GM18517 (cell line): ENCODE results near the gene MT3.

Experiments
- ATAC-seq: cut with Tn5 transposase; IDR thresholded peaks from one replicate; pipeline ENCODE4 v1.9.1; 2021; ENCODE audit warnings: mild to moderate bottlenecking, moderate library complexity; ENCODE audit not compliant: unreplicated experiment

MT3 gene

DNA sequence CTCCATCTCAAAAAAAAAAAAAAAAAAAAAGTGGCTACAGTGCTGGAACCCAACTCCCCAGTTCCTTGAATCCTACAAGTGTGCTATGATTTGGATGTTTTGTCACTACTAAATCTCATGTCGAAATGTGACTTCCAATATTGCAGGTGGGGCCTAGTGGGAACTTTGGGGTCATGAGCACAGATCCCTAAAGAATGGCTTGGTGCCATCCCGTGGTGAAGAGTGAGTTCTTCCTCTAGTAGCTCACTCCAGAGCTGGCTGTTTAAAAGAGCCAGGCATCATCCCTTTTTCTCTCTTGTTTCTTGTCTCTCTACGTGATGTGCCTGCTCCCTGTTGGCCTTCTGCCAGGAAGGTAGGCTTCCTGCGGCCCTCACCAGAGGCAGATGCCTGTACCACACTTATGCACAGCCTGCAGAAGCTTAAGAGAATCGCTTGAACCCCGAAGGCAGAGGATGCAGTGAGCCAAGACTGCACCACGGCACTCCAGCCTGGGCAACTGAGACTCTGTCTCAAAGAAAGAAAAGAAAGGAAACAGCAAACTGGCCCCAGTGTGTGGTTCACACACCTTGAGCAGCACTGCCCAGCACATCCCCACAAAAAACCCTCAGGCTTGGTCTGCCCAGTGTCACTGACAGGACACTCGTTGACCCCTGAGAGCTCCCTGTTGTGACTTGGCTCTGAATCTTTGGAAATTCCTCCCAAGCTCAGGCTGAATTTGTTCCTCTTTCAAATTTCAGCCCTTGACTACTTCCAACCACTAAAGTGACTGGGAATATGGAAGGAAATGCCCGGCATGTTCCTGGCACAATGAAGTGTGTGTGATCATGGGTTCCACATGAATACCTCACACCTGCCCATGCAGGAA, 39.4 kb downstream of the MT3 start:
- ATAC-seq: no peak

DNA sequence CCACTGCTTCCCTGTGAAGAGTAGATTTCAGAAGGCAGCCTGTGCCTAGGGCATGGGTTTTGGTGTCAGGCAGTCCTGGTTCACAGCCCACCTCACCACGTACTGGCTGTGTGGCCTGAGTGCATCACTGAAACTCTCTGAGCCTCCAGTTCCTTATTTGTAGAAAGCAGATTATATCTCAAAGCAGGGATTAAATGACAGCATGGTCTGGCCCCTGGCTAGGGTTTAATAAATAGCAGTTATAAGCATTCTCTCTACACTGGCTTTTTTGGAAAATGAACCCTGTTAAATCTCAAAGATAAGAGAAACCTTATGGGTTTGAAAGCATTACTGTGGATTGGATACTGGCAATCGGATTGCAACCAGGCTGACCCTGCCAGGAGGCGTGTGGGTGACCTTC, 40.2 kb downstream of the MT3 start:
- peak; percentile 15 for ATAC-seq

DNA sequence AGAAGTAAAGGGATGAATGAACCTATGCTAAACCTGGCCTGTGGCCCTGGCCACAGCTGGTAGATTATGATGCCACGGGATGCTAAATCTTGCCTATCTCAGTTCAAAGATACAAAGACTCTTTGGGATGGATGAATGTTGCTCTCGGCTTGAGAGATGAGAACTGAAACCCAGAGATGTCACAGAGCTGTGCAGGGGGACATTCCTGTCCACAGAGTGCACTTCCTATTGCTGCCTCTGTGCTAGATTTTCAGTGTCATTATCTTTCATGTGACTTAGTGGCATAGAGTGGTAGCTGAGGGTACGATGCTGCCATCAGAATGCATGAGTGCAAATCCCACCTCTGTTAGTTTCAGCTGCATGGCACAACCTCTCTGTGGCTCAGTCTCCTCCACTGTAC, 40.8 kb downstream of the MT3 start:
- peak; percentile 70 for ATAC-seq

DNA sequence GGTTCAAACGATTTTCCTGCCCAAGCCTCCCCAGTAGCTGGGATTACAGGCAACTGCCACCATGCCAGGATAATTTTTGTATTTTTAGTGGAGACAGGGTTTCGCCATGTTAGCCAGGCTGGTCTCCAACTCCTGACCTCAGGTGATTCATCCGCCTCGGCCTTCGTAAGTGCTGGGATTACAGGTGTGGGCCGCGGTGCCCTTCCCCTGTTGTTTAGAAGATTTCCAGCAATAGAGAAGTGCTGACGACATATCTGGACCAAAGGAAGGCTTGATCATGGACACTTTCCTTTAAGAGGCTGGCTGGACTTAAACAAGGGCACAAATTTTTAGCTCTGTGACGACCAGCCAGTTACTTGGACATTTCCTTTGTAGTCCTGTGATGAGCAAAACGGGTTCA, 41.9 kb downstream of the MT3 start:
- no peak for ATAC-seq

DNA sequence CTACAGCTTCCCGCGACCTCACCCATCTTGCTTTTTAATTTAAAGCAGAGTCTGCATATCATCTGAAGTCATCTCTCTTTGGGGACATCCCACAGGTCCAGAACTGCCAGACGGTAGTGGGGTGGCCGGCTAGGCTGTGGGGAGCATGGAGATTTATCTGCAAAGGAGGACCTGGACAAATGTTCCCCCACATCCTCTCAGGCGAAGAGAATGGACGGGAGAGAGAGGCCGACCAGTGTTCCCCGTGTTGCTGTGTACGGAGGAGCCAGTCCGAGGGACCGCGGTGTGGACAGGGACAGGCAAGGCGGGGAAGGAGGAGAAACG, 42.5 kb downstream of the MT3 start:
- no peak for ATAC-seq

DNA sequence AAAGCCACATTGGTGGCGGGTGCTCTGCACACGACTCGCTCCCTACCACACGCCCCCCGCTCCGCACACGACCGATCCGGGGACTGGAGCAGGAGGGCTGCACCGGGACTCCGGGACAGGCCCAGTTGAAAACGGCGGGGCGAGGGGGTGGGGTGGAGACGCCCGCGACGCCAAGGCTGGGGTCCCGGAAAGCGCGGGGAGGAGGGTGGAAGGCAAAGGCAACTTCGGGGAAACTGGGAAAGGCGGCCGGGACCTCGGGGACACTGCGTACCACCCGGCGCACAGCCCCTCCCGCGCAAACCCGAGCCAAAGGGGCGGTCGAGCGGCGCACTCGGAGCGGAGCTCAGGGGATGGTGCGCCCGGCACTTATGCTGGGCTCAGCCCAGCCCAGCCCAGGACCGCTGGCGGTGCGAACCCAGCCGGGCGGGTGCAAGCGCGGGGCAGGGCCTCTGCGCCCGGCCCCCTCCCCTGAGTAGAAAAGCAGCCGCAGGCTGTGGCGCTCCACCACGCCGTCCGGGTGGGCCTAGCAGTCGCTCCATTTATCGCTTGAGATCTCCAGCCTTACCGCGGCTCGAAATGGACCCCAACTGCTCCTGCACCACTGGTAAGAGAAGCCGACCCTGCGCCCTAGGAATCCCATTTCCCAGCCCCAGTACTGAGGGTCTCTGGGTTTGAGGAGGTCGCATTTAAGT, 43.0 kb downstream of the MT3 start, which contains the start of gene MT1M:
TSS of gene MT1M (plus strand) at position 504 of the 692 bp plus-strand sequence. CDS start at position 577, 73 bp downstream.
- ATAC-seq: no peak

DNA sequence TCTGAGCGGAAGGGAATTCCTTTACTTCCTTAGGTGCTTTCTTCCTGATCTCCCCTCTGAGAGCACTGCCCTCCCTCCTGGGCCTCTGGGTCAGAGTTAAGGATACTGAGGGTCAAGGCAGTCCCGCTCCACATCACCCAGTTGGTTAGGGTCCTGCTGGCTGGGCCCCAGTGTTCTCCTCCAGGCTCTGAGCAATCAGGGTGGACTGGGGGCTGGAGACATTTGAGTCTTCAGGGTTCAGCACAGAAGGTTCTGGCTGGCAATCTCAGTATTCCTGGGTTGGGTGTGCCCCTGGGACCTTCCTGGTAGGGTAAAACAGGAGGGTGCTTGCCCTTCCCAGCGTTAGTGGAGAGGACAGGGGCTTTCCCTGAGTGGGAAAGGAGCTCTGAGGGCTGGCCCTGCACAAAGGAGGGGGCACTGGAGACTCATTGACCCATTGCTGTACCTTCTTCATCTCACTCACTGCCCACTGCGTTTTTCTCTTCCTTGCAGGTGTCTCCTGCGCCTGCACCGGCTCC, 43.6 kb downstream of the MT3 start:
- no peak for ATAC-seq

DNA sequence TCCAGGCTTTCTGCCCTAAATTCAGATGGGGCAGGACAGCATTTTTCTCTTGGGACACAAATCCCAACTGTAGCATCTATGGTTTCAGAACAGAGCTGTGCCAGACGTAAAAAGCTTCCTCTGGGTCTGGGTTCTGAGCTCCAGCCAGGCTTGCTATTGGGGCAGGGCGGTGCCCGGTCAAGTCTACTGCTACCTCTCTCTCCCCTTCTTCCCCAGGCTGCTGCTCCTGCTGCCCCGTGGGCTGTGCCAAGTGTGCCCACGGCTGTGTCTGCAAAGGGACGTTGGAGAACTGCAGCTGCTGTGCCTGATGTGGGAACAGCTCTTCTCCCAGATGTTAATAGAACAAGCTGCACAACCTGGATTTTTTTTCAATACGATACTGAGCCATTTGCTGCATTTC, 44.2 kb downstream of the MT3 start:
- ATAC-seq: no peak

DNA sequence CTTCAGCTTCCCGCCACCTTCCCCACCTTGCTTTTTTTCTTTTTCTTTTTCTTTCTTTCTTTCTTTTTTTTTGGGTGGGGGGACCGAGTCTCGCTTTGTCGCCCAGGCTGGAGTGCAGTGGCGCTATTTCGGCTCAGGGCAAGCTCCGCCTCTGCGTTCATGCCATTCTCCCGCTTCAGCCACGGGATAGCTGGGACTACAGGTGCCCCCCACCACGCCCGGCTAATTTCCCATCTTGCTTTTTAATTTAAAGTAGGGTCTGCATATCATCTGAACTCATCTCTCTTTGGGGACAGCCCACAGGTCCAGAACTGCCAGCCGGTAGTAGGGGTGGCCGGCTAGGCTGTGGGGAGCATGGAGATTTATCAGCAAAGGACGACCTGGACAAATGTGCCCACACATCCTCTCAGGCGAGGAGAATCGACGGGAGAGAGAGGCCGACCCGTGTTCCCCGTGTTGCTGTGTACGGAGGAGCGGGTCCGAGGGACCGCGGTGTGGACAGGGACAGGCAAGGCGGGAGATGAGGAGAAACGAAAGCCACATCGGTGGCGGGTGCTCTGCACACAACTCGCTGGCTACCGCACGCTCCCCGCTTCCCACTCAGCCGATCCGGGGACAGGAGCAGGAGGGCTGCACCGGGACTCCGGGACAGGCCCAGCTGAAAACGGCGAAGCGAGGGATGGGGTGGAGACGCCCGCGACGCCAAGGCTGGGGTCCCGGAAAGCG, 45.5 kb downstream of the MT3 start:
- ATAC-seq: no peak

DNA sequence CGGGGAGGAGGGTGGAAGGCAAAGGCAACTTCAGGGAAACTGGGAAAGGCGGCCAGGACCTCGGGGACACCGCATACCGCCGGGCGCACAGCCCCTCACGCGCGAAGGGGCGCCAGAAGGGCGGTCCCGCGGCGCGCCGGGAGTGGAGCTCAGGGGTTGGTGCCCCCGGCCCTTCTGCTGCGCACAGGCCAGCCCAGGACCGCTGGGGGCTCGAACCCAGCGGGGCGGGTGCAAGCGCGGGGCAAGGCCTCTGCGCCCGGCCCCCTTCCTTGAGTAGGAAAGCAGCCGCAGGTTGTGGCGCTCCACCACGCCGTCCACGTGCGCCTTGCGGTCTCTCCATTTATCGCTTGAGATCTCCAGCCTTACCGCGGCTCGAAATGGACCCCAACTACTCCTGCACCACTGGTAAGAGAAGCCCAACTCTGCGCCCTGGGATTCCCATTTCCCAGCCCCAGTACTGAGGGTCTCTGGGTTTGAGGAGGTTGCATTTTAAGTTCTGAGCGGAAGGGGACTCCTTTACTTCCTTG, 46.2 kb downstream of the MT3 start:
- no peak for ATAC-seq

DNA sequence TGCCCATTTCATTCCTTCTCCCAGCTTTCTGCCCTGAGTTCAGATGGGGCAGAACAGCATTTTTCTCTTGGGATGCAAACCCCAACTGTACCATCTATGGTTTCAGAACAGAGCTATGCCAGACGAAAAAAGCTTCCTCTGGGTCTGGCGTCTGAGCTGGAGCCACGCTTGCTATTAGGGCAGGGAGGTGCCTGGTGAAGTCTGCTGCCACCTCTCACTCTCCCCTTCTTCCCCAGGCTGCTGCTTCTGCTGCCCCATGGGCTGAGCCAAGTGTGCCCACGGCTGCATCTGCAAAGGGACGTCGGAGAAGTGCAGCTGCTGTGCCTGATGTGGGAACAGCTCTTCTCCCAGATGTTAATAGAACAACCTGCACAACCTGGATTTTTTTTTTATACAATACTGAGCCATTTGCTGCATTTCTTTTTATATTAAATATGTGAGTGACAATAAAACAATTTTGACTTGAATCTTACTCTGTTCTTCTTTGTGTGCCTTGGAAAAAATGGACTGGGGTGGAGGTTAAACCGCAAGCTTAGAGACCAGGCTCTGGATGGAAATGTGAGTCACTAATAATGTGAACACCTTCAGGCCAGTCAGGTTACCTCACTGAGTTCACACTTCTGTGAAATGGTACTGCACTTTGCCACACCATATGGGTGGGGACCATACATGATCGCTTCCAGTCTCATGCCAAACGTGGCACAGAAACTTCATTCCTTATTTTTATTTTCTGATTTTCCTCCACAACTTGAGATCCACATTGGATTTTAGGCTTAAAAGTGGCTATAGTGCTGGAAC, 47.5 kb downstream of the MT3 start:
- ATAC-seq: no peak

DNA sequence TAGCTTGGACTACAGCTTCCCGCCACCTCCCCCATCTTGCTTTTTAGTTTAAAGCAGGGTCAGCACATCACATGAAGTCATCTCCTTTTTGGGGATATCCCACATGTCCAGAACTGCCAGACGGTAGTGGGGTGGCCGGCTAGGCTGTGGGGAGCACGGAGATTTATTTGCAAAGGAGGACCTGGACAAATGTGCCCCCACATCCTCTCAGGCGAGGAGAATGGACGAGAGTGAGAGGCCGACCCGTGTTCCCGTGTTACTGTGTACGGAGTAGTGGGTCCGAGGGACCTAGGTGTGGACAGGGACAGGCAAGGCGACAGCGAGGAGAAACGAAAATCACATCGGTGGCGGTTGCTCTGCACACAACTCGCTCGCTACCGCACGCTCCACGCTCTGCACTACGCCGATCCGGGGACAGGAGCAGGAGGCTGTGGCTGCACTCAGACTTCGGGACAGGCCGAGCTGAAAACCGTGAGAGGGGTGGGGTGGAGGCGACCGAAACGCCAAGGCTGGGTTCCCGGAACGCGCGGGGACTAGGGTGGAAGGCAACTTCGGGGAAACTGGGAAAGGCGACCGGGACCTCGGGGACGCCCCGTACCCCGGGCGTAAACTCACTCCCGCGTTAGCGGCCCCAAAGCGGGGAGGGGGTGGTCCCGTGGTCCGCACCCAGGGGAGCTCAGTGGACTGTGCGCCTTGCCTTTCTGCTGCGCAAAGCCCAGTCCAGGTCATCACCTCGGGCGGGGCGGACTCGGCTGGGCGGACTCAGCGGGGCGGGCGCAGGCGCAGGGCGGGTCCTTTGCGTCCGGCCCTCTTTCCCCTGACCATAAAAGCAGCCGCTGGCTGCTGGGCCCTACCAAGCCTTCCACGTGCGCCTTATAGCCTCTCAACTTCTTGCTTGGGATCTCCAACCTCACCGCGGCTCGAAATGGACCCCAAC, 48.8 kb downstream of the MT3 start, which contains the start of gene MT1A:
TSS of gene MT1A (plus strand) at position 853 of the 937 bp plus-strand sequence. CDS start at position 926, 73 bp downstream.
- no peak for ATAC-seq

DNA sequence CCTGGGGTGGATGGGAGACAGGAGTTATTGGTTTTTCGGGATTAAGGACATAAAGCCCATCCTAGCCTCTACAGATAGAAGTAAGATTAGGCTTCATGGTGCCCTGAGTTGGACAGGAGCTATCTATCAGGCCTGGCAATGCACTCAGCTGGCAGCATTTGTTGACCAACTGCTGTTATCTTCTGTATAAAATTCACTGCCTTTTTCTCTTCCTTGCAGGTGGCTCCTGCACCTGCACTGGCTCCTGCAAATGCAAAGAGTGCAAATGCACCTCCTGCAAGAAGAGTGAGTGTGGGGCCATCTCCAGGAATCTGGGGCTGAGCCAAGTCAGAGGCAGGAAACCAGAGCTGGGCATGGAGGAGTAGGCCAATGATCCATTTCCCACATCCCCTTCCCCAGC, 49.7 kb downstream of the MT3 start:
- no peak for ATAC-seq

DNA sequence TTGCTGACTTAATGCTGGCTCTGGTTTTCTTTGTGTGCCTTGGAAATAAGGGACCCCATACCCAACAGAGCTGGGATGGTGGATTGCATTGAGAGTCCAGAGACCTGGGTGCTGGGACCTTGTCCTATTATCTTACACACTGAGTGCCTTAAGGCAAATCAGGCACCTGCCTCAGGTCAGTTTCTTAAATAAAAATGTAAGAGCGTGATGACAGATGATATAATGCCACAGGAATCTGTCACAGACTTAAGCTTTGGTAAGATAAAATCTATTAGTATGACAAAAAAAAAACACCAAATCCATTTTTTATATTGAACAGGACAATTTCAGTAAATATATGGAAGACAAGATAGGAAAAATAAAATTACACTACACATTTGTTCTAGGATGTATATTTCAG, 50.7 kb downstream of the MT3 start:
- no peak for ATAC-seq
